Endothelial cell (in vitro differentiated cells): ENCODE results near the gene FHOD3. TPM values are rescaled to one million over a fixed set of nuclear protein-coding genes. Genes with fewer than 3 reads are reported as not detected.

ENCODE experiments used
- DNase-seq: peaks from one replicate; pipeline ENCODE4 v3.0.0; 2021; ENCODE audit warnings: low spot score
- H3K27ac Mint-ChIP-seq: one replicate; pipeline ENCODE4 v1.8.0; 2021; ENCODE audit warnings: mixed read lengths, inconsistent platforms; ENCODE audit not compliant: unreplicated experiment
- H3K27me3 Mint-ChIP-seq: one replicate; pipeline ENCODE4 v1.8.0; 2021; ENCODE audit warnings: mild to moderate bottlenecking, moderate library complexity, mixed read lengths, inconsistent platforms; ENCODE audit not compliant: unreplicated experiment
- H3K36me3 Mint-ChIP-seq: one replicate; pipeline ENCODE4 v1.8.0; 2021; ENCODE audit warnings: mild to moderate bottlenecking, low read depth, mixed read lengths, inconsistent platforms; ENCODE audit not compliant: unreplicated experiment
- H3K4me1 Mint-ChIP-seq: one replicate; pipeline ENCODE4 v1.8.0; 2021; ENCODE audit warnings: mild to moderate bottlenecking, mixed read lengths, inconsistent platforms; ENCODE audit not compliant: unreplicated experiment
- H3K4me3 Mint-ChIP-seq: one replicate; pipeline ENCODE4 v1.8.0; 2021; ENCODE audit warnings: mild to moderate bottlenecking, mixed read lengths, inconsistent platforms; ENCODE audit not compliant: unreplicated experiment
- H3K9me3 Mint-ChIP-seq: one replicate; pipeline ENCODE4 v1.8.0; 2021; ENCODE audit warnings: mixed read lengths, inconsistent platforms; ENCODE audit not compliant: unreplicated experiment
- total RNA-seq: library from RNA; stranded (reverse); fragmentation: NEBNext Ultra II Directional; extraction: Animal tissue kit (Norgen Biotek cat#: 25700); gene quantifications from one replicate; pipeline ENCODE4 v1.2.1, GENCODE V29; 2021; ENCODE audit not compliant: unreplicated experiment
- TF ChIP-seq, protein P1 (sequence below): fragments of 200-600 bp; sonication (generic); IDR thresholded peaks from one replicate; pipeline ENCODE4 v1.5.0; 2021; ENCODE audit warnings: antibody characterized with exemption; ENCODE audit not compliant: unreplicated experiment

The FHOD3 gene
- total RNA-seq, 1 donor from 2014 or later = 0.67 TPM

DNA sequence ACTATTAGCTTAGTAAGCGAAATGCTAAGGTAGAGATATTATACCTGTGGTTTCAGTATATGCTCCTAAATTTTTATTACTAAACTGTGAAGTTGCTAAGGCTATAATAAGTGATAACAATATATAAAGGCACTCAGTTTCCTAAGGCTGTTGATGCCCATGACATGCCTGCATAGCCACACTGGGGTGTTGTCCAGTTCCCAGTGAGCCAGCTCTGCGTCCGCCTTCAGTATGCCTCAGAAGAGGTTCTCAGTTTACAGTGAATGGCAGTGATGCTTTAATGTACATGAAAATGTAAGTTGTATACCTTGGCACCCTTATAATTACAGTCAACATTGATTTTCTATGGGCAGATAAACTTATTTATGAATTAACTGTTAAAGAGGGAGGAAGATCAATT lies 7.2 kb downstream of the FHOD3 start:
- H3K27me3 Mint-ChIP-seq = peaks cover 3% of the 10 kb centered on the region
- no peak for DNase-seq
- TF ChIP-seq, protein P1, sequence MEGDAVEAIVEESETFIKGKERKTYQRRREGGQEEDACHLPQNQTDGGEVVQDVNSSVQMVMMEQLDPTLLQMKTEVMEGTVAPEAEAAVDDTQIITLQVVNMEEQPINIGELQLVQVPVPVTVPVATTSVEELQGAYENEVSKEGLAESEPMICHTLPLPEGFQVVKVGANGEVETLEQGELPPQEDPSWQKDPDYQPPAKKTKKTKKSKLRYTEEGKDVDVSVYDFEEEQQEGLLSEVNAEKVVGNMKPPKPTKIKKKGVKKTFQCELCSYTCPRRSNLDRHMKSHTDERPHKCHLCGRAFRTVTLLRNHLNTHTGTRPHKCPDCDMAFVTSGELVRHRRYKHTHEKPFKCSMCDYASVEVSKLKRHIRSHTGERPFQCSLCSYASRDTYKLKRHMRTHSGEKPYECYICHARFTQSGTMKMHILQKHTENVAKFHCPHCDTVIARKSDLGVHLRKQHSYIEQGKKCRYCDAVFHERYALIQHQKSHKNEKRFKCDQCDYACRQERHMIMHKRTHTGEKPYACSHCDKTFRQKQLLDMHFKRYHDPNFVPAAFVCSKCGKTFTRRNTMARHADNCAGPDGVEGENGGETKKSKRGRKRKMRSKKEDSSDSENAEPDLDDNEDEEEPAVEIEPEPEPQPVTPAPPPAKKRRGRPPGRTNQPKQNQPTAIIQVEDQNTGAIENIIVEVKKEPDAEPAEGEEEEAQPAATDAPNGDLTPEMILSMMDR = no peak
- H3K36me3 Mint-ChIP-seq = no peaks in the 10 kb centered on the region
- H3K4me3 Mint-ChIP-seq = no peak overlapping the region
- H3K4me1 Mint-ChIP-seq = no peaks in the 10 kb centered on the region
- no peaks in the 10 kb centered on the region for H3K9me3 Mint-ChIP-seq
- no peak overlapping the region for H3K27ac Mint-ChIP-seq

- Mint-ChIP-seq H3K27me3 (peaks cover 3% of the 10 kb centered on the region), H3K27ac (no peak overlapping the region), H3K4me1 (no peaks in the 10 kb centered on the region), H3K4me3 (no peak overlapping the region), H3K36me3 (no peaks in the 10 kb centered on the region), H3K9me3 (no peaks in the 10 kb centered on the region)
- DNase-seq = no peak
- TF ChIP-seq, protein P1 = no peak
These were observed 7.9 kb downstream of the FHOD3 start for GRCh38 chr18:36305375-36305774.

GRCh38 chr18:36307513-36307912 lies 10.0 kb downstream of the FHOD3 start:
- H3K27me3 Mint-ChIP-seq = peaks cover 3% of the 10 kb centered on the region
- no peaks in the 10 kb centered on the region for H3K9me3 Mint-ChIP-seq
- no peak overlapping the region for H3K27ac Mint-ChIP-seq
- no peak overlapping the region for H3K4me3 Mint-ChIP-seq
- no peak for DNase-seq
- no peaks in the 10 kb centered on the region for H3K36me3 Mint-ChIP-seq
- TF ChIP-seq, protein P1 = no peak
- H3K4me1 Mint-ChIP-seq = no peaks in the 10 kb centered on the region

DNA sequence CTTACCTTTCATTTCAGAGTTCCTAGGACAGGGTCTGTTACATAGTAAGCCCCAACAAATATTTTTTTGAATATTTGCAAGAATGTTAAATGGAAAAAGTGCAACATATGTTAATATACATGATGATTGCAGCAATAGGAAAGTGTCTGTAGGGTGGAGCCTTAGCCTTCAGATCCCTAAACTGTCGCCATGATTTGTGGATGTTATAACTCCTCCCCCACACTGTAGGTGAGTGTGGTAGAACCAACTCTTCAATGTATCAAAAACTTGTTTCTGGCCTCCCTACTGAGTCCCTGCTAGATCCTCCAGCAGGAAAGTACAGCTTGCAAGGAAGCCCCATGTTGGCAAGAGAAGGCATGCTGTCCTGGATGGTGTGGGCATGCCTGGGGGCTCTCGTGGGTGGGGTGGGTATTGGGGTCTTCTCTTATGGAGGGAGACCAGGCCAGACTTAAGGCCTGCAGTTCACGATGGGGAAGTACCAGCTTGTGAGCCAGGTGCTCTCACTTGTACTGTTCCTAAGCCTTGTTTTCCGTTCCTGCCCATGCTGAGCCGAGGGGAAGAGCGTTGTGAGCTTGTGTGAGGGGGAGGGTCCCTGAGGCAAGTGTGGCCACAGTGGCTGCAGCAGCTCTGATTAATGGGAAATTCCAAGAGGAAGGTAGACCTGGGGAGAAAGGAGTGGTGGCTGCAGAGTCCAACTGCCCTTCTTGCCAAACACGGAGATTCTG lies 11.4 kb downstream of the FHOD3 start:
- Mint-ChIP-seq H3K4me3 (no peak overlapping the region), H3K4me1 (peaks cover 6% of the 10 kb centered on the region), H3K27me3 (peaks cover 3% of the 10 kb centered on the region), H3K27ac (no peak overlapping the region), H3K36me3 (no peaks in the 10 kb centered on the region), H3K9me3 (no peaks in the 10 kb centered on the region)
- TF ChIP-seq, protein P1 = no peak
- DNase-seq = no peak

DNA sequence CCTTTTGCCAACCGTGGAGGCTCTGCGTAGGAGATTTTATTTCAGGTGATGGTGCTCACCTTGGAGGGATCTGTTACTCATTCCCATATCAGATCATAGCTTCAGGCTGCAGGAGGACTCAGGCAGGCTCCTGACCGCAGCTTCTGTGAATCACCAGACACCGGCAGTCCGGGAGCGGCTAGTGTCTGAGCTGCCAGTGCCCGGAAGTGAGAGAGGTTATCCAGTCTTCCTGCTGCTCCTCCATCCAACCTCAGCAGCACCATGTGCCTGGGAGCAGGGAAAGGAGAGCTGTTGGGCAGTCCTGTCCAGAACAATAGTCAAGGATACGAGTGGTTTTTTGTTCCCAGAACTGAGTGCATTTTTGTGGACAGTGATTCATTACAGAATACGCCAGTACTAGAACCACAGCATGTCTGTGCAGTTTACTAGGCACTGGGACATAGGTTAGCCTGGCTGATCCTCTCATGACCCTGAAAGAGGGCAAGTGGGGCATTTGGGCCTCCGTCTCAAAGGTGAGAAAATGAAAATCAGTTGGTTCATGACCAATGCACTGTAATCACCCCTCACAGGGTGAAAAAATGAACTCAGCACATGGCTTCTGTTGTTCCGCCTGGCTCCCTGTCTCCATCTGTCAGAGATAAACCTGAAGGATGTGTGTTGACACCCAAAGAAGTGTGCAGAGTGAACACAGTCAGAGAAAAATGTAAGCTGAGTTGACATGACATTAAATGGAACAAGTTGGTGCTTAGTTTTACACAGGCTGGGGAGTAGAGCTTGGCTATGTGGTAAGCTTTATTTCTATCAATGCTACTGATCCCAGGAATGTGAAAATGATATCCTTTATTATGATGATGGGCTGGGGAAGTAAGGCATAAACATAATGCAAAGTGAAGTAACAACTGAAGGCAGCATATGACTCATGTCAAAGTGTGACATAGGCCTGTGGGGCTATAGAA lies 12.2 kb downstream of the FHOD3 start:
- DNase-seq = no peak
- Mint-ChIP-seq H3K4me1 (peaks cover 13% of the 10 kb centered on the region), H3K4me3 (no peak overlapping the region), H3K27ac (no peak overlapping the region), H3K9me3 (no peaks in the 10 kb centered on the region), H3K36me3 (no peaks in the 10 kb centered on the region), H3K27me3 (peaks cover 2% of the 10 kb centered on the region)
- TF ChIP-seq, protein P1 = no peak
